Activated CD8-positive, alpha-beta memory T cell treated with anti-CD3 and anti-CD28 coated beads, Interleukin-2, amount 50 U/mL, for 1 hour (primary cell): ENCODE data around the gene CRB2.

Experiments
- DNase-seq: peaks from one replicate; pipeline ENCODE4 v3.0.0-alpha.2; 2020; ENCODE audit errors: extremely low read depth

Gene CRB2

GRCh38 chr9:123364241-123364824 lies 8.3 kb downstream of the CRB2 start:
- DNase-seq = no peak

- no peak for DNase-seq
Observed at GRCh38 chr9:123365287-123365880, 9.4 kb downstream of the CRB2 start.

DNA sequence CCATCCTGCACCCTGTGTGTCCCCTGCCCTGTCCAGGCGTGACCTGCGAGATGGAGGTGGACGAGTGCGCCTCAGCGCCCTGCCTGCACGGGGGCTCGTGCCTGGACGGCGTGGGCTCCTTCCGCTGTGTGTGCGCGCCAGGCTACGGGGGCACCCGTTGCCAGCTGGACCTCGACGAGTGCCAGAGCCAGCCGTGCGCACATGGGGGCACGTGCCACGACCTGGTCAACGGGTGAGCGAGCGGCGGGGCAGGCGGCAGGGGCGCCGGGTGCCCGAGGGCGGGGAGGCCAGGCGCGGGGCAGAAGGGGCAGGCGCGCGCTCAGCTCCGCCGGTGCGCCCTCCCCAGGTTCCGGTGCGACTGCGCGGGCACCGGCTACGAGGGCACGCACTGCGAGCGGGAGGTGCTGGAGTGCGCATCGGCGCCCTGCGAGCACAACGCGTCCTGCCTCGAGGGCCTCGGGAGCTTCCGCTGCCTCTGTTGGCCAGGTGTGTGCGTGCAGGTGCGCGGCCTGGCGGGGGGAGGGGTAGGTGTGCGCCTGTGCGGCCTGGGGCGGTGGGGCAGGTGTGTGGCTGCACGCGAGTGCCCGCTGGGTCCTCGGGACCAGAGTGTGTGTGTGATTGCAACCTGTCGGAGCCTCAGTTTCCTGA lies 10.0 kb downstream of the CRB2 start:
- no peak for DNase-seq

DNA sequence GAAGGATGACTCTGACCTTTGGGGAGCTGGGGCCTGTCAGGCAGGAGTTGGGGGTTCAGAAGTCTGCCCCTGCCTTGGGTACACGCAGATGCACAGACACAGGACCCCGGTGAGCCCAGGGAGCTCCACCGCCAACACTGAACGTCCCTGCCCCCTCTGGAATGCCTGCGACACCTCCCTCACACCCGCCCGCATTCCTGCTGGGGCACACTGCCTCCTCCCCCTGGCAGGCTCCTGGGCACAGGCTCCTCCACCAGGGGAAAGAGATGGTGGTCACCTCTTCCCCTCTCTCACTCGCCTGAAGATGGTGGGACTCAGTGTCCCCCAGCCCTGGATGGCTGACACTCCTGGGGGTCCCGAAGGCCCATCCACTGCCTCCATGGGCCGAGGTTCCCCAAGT lies 12.0 kb downstream of the CRB2 start:
- no peak for DNase-seq

- no peak for DNase-seq
Observed at GRCh38 chr9:123368536-123369153, 12.6 kb downstream of the CRB2 start.

DNA sequence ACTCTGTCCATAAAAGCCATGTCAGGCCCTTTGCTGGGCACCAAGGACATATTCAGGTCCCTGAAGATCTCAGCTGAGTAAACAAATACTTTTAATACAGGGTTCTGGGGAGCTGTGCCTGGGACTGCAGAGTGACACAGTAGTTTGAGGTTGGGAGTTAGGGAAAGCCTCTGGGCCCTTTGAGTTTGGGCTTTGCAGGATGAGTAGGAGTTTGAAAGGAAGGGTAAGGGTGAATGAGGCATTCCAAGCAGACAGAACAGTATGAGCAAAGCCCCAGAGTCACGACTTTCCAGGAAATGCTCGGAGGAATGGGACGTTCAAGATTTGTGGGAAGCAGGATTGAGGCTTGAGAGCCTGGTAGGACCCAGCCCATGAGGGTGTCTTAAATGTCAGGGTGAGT lies 13.3 kb downstream of the CRB2 start:
- DNase-seq = no peak

DNA sequence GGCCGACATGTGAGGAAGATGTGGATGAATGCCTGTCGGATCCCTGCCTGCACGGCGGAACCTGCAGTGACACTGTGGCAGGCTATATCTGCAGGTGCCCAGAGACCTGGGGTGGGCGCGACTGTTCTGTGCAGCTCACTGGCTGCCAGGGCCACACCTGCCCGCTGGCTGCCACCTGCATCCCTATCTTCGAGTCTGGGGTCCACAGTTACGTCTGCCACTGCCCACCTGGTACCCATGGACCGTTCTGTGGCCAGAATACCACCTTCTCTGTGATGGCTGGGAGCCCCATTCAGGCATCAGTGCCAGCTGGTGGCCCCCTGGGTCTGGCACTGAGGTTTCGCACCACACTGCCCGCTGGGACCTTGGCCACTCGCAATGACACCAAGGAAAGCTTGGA lies 14.1 kb downstream of the CRB2 start:
- no peak for DNase-seq

DNA sequence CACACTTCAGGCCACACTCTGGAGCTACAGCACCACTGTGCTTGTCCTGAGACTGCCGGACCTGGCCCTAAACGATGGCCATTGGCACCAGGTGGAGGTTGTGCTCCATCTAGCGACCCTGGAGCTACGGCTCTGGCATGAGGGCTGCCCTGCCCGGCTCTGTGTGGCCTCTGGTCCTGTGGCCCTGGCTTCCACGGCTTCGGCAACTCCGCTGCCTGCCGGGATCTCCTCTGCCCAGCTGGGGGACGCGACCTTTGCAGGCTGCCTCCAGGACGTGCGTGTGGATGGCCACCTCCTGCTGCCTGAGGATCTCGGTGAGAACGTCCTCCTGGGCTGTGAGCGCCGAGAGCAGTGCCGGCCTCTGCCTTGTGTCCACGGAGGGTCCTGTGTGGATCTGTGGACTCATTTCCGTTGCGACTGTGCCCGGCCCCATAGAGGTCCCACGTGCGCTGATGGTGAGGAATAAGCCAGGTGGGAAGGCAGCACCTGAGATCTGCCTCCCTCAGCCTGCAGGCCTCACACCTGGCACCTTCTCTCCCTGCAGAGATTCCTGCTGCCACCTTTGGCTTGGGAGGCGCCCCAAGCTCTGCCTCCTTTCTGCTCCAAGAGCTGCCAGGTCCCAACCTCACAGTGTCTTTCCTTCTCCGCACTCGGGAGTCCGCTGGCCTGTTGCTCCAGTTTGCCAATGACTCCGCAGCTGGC lies 14.7 kb downstream of the CRB2 start:
- no peak for DNase-seq

- no peak for DNase-seq
Observed at GRCh38 chr9:123371228-123371584, 15.2 kb downstream of the CRB2 start.

GRCh38 chr9:123371805-123372590 lies 16.0 kb downstream of the CRB2 start:
- DNase-seq = no peak

- DNase-seq = no peak
Observed at GRCh38 chr9:123372766-123373446, 16.9 kb downstream of the CRB2 start.

DNA sequence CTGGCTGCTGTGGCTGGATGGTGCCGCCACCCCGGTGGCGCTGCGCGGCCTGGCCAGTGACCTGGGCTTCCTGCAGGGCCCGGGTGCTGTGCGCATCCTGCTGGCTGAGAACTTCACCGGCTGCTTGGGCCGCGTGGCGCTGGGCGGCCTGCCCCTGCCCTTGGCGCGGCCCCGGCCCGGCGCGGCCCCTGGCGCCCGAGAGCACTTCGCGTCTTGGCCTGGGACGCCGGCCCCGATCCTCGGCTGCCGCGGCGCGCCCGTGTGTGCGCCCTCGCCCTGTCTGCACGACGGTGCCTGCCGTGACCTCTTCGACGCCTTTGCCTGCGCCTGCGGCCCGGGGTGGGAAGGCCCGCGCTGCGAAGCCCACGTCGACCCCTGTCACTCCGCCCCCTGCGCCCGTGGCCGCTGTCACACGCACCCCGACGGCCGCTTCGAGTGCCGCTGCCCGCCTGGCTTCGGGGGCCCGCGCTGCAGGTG lies 17.5 kb downstream of the CRB2 start:
- DNase-seq = no peak

DNA sequence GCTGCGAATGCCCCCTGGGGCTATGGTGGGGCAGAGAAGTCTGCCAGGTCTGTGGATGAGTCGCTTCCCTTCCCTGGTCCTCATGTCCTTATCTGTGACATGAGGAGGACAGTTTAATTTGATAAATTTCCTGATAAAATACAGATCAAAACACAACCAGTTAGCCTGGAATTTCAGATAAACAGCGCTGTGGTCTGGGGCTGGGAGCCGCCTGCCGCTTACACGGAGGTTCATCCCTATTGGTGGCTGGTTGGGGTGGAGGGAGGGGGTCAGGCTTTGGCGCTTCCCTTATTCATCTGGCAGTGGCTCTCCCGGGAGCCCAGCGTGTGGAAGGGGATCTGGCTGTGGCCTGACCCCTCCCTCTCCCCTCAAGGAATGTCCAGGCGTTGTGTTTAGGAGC lies 17.9 kb downstream of the CRB2 start:
- no peak for DNase-seq

DNA sequence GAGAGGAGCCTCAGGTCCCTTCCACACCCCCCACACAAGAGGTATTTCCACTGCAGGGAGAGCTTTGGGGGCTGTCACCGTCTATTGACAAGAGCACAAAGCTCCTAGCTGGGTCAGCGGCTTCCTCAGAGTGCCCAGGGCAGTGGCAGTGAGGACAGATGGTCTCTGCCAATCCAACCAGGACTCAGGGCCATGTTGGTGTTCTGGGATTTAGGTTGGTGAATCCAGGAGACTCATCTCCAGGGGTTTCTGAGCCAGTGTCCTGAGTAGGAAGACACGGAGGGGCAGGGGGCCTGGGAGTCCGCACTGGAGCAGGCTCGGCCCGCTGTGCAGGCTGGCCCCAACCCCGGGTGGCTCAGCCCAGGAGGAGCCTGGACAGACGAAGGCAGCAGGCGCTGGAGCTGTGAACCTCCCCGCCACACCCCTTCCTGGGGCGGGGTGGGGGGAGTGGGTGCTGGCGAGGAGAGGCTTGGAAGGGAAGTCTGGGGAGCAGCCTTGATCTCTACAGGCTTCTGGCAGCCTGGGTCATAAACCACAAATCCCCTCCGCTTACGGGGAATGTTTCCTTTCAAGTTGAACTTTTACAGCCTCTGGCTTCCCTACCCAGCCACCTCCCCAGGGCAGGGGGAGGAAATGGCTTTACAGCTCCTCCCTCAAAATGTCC lies 19.6 kb downstream of the CRB2 start:
- no peak for DNase-seq

DNA sequence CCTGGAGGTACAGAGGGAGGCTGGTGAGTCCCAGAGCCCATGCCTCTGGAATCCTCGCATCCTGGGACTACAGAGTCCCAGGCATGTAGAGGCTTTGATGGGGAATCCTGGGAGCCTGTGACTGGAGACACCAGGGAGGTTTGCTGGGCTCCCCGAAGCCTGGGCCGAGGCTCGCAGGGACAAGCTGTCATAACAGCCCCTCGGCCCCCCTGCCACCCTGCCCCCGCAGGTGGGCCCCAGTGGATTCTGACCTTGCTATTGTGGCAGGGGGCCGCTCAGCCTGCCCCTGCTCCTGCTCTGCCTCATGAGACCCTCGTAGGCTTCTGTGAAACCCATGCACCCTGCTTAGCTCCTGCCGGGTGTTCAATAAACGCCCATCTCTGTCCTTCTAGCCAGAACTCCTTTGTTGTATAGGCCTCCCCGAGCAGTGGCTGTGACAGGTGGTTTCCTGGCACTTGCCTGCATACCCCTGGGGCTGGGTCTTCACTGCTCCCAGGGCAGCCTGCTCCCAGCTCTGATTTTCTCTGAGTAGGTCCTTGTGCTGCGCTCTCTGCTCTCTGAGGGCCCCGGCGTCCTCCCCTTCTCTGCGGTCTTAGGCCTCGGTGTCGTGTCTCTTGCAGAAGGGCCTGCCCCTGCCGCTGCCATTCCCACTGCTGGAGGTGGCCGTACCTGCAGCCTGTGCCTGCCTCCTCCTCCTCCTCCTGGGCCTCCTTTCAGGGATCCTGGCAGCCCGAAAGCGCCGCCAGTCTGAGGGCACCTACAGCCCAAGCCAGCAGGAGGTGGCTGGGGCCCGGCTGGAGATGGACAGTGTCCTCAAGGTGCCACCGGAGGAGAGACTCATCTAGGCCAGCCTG lies 20.4 kb downstream of the CRB2 start:
- DNase-seq = no peak

DNA sequence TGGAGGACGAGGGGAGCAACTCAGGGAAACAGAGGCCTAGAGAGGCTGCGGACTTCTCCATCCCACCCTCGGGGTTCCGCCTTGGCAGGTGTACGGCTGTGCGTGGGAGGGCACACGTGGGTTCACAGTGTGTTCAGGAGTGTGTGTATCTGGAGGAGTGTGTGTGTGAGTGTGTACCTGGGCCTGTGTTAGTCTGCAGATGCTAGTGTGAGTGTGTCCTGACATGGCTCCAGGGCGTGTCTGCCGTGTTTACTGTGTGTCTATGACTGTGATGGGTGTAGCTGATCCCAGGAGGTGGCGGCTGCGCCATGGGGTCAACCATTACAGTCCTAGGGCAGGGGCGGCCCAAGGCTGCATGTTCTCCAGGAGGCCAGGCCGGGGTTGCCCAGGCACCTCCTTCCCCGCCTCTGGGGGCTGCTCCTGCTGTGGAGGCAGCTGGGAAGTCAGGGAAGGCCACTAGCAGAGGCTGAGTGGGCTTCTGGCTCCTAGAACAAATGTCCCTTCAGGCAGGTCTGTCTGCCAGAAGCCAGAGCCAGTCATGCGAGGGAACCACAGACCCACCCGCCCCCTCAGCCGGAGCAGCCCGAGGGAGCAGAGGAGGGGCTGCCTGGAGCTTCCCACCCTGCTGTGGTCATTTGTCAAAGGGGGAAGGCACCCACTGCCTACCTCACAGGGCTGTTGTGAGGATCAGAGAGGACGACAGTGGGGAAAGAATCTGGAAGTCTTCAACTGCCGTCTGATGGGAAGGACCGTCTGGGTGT lies 21.4 kb downstream of the CRB2 start:
- no peak for DNase-seq

DNA sequence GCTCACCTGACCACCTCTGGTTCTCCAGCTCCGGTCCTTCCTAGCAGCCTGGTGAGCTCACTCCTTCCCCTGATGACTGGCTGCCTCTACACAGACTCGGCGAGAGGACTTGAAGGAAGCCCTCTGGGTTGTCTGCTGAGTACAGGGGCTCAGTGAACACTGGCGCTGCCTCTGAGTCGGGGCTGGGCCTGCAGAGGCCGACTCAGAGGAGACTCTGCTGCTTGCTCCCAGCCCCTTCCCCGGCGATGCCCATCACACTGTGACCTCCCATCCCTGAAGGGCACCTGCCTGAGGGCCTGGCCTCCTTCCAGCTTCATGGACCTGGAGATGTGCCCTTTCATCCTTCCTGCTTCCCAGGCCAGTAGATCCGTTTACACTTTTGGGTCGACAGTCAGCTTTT lies 22.0 kb downstream of the CRB2 start:
- DNase-seq = no peak

GRCh38 chr9:123378956-123379660 lies 23.1 kb downstream of the CRB2 start:
- DNase-seq = no peak
